Keratinocyte (primary cell): ENCODE results near the gene HVCN1. TPM values are rescaled to one million over a fixed set of nuclear protein-coding genes. Genes with fewer than 3 reads are reported as not detected.

Experiments
- DNase-seq: peaks from one replicate; pipeline ENCODE4 v3.0.0-alpha.2; 2011; ENCODE audit warnings: low read depth, missing footprints, low spot score
- FAIRE-seq: peaks from 2 replicates; lab custom pipeline; 2011; peaks lifted over from hg19 to GRCh38; lab: Jason Lieb, UNC
- H2AFZ ChIP-seq: 2 replicates; pipeline ENCODE4 v1.6.0; 2012; ENCODE audit warnings: low read length, control low read depth, inconsistent platforms; ENCODE audit not compliant: control insufficient read depth
- H3K27ac ChIP-seq: 2 replicates; pipeline ENCODE4 v1.5.1; 2011; ENCODE audit warnings: low read length; ENCODE audit not compliant: control insufficient read depth, insufficient read depth
- H3K27me3 ChIP-seq: 3 replicates; pipeline ENCODE4 v1.6.0; 2011; ENCODE audit warnings: low read length; ENCODE audit not compliant: control insufficient read depth, insufficient read depth; ENCODE audit errors: extremely low read depth
- H3K36me3 ChIP-seq, 2 experiments: 2 replicates in 1 of 2; 3 replicates in 1 of 2; pipeline ENCODE4 v1.5.1; 2011; ENCODE audit warnings: low read length in 2 of 2, mild to moderate bottlenecking in 1 of 2; ENCODE audit not compliant: control insufficient read depth in 2 of 2, insufficient read depth in 2 of 2; ENCODE audit errors: extremely low read depth in 1 of 2
- H3K4me1 ChIP-seq: 3 replicates; pipeline ENCODE4 v1.5.1; 2011; ENCODE audit warnings: low read length; ENCODE audit not compliant: control insufficient read depth, insufficient read depth; ENCODE audit errors: extremely low read depth
- H3K4me2 ChIP-seq: 3 replicates; pipeline ENCODE4 v1.6.0; 2011; ENCODE audit warnings: low read depth, low read length; ENCODE audit not compliant: control insufficient read depth, insufficient read depth; ENCODE audit errors: extremely low read depth
- H3K4me3 ChIP-seq, 3 experiments: fragments of 200-600 bp in 1 of 3; sonication (generic) in 1 of 3; 2 replicates in 2 of 3; 3 replicates in 1 of 3; pipeline ENCODE4 v1.5.1; 2011 to 2016; ENCODE audit warnings: low read length in 3 of 3, mild to moderate bottlenecking in 3 of 3, control low read depth in 2 of 3, inconsistent platforms in 1 of 3, low read depth in 1 of 3, mixed read lengths in 1 of 3, mixed run types in 1 of 3, moderate library complexity in 1 of 3; ENCODE audit not compliant: control insufficient read depth in 2 of 3, insufficient read depth in 2 of 3; ENCODE audit errors: extremely low read depth in 1 of 3
- H3K79me2 ChIP-seq: 2 replicates; pipeline ENCODE4 v1.6.0; 2012; ENCODE audit warnings: low read length; ENCODE audit not compliant: control insufficient read depth, insufficient read depth
- H3K9ac ChIP-seq: 3 replicates; pipeline ENCODE4 v1.6.0; 2011; ENCODE audit warnings: low read length; ENCODE audit not compliant: control insufficient read depth, insufficient read depth; ENCODE audit errors: extremely low read depth
- H3K9me1 ChIP-seq: 3 replicates; pipeline ENCODE4 v1.6.0; 2011; ENCODE audit warnings: low read length; ENCODE audit not compliant: control insufficient read depth, insufficient read depth; ENCODE audit errors: extremely low read depth
- H3K9me3 ChIP-seq: 2 replicates; pipeline ENCODE4 v1.5.1; 2012; ENCODE audit warnings: low read depth, low read length; ENCODE audit not compliant: control insufficient read depth
- H4K20me1 ChIP-seq: 3 replicates; pipeline ENCODE4 v1.6.0; 2011; ENCODE audit warnings: low read length; ENCODE audit not compliant: control insufficient read depth, insufficient read depth; ENCODE audit errors: extremely low read depth
- CTCF ChIP-seq, 3 experiments: IDR thresholded peaks in 1 of 3; conservative IDR thresholded peaks in 1 of 3; optimal IDR thresholded peaks in 1 of 3; 2 replicates in 2 of 3; 3 replicates in 1 of 3; pipeline versions ENCODE3 to v1.5.1; 2011; ENCODE audit warnings: low read length in 3 of 3, mild to moderate bottlenecking in 3 of 3, moderate library complexity in 2 of 3, control low read depth in 1 of 3, inconsistent platforms in 1 of 3; ENCODE audit not compliant: insufficient read depth in 2 of 3; ENCODE audit errors: extremely low read depth in 1 of 3
- EZH2 ChIP-seq: IDR thresholded peaks from one replicate; pipeline ENCODE4 v1.6.1; 2012; ENCODE audit warnings: inconsistent platforms, mild to moderate bottlenecking, low read length, moderate library complexity
- dilution Hi-C: fragments of 300-500 bp; cut with MboI; formaldehyde crosslinking; loops from one replicate; pipeline ENCODE4 v1.7.0; 2020; ENCODE audit warnings: low sequenced_read_pairs; ENCODE audit not compliant: extremely low pct_ligation_motif_present
- polyA plus RNA-seq, 5 experiments: library from polyadenylated mRNA; depleted of rRNA in 3 of 5; stranded (reverse) in 3 of 5; stranded (forward) in 1 of 5; unstranded in 1 of 5; fragments of >200 nt; gene quantifications; 1 replicate in 1 of 5; 2 replicates in 3 of 5; 3 replicates in 1 of 5; pipeline versions ENCODE4 v1.2.1 to v1.2.3, GENCODE V29; 2011 to 2012; ENCODE audit warnings: missing spikeins in 2 of 5, low read depth in 1 of 5, low replicate concordance in 1 of 5

HVCN1 gene
- polyA plus RNA-seq, 1 donor (not counting 4 experiments of a cell fraction or from before 2014, with no cell fraction given), result 1.1 TPM

GRCh38 chr12:110680032-110680431 is 8.9 kb downstream of the HVCN1 start:
- H3K79me2 ChIP-seq, result no peaks in the 10 kb centered on the region
- no peaks in the 10 kb centered on the region for H3K9me1 ChIP-seq
- H3K9me3 ChIP-seq, result no peaks in the 10 kb centered on the region
- no peaks in the 10 kb centered on the region for H3K4me1 ChIP-seq
- dilution Hi-C loops, result no loop called here
- H3K27me3 ChIP-seq, result no peaks in the 10 kb centered on the region
- H2AFZ ChIP-seq, result no peak overlapping the region
- FAIRE-seq (no peak), DNase-seq (no peak)
- H4K20me1 ChIP-seq, result no peaks in the 10 kb centered on the region
- TF ChIP-seq EZH2, result no peak
- TF ChIP-seq CTCF (optimal IDR thresholded peaks at IDR 0.05 in 1 of 3, IDR thresholded peaks at IDR 0.05 in 1 of 3, conservative IDR thresholded peaks at IDR 0.05 in 1 of 3; ENCODE audit: extremely low read depth in 1 of 3, insufficient read depth in 2 of 3, low read length in 3 of 3), result no peak
- no peak overlapping the region for H3K27ac ChIP-seq
- no peak overlapping the region for H3K4me2 ChIP-seq
- H3K4me3 ChIP-seq, result no peak overlapping the region
- no peaks in the 10 kb centered on the region for H3K36me3 ChIP-seq
- H3K9ac ChIP-seq, result no peak overlapping the region

GRCh38 chr12:110679201-110679600 is 9.7 kb downstream of the HVCN1 start:
- Histone ChIP-seq H3K4me2 (no peak overlapping the region), H3K4me1 (no peaks in the 10 kb centered on the region), H3K27me3 (no peaks in the 10 kb centered on the region), H4K20me1 (no peaks in the 10 kb centered on the region), H3K79me2 (no peaks in the 10 kb centered on the region), H3K36me3 (no peaks in the 10 kb centered on the region), H3K9me3 (no peaks in the 10 kb centered on the region), H3K4me3 (no peak overlapping the region), H3K27ac (no peak overlapping the region), H3K9ac (no peak overlapping the region), H3K9me1 (no peaks in the 10 kb centered on the region), H2AFZ (no peak overlapping the region)
- dilution Hi-C loops, result no loop called here
- TF ChIP-seq CTCF (optimal IDR thresholded peaks at IDR 0.05 in 1 of 3, IDR thresholded peaks at IDR 0.05 in 1 of 3, conservative IDR thresholded peaks at IDR 0.05 in 1 of 3; ENCODE audit: extremely low read depth in 1 of 3, insufficient read depth in 2 of 3, low read length in 3 of 3) (no peak), EZH2 (no peak)
- FAIRE-seq, result no peak
- no peak for DNase-seq
